ENCODE measurements around the gene NIPSNAP3A. TPM values are rescaled to one million over a fixed set of nuclear protein-coding genes. Genes with fewer than 3 reads are reported as not detected.
"Not testable (repeated sequence)": the region's sequence is repeated elsewhere in the genome, so short reads cannot be mapped to it uniquely, and the experiment has no call there.

NIPSNAP3A gene
- total RNA-seq, 2 donors from 2014 or later: 8.3 to 20.6 TPM

DNA sequence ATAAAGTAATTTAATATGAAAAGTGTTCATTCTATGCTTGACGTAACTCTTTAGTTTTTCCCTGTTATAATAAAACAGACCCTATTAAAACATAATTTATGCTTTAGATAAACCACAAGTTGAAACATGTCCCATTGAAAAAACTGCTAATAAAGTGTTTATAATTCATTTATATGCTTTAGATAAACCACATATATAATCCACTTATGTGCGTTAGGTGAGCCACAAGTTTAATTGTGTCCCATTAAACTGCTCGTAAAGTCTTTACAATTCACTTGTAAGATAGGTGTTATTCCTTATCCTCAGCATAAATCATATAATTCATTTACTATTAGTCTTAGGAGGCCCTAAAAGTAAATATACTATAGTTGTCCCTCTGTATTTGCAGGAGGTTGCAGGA lies 20.0 kb downstream of the NIPSNAP3A start:
- no peaks in the 10 kb centered on the region for H3K27me3 ChIP-seq
- DNase-seq (ENCODE audit: low spot score): no peak
- H3K4me1 ChIP-seq: peaks cover 0 to 25% of the 10 kb centered on the region in 2 donors
- H3K4me3 ChIP-seq: no peak overlapping the region
- H3K36me3 ChIP-seq: peaks cover 8% of the 10 kb centered on the region
- TF ChIP-seq, protein P1, sequence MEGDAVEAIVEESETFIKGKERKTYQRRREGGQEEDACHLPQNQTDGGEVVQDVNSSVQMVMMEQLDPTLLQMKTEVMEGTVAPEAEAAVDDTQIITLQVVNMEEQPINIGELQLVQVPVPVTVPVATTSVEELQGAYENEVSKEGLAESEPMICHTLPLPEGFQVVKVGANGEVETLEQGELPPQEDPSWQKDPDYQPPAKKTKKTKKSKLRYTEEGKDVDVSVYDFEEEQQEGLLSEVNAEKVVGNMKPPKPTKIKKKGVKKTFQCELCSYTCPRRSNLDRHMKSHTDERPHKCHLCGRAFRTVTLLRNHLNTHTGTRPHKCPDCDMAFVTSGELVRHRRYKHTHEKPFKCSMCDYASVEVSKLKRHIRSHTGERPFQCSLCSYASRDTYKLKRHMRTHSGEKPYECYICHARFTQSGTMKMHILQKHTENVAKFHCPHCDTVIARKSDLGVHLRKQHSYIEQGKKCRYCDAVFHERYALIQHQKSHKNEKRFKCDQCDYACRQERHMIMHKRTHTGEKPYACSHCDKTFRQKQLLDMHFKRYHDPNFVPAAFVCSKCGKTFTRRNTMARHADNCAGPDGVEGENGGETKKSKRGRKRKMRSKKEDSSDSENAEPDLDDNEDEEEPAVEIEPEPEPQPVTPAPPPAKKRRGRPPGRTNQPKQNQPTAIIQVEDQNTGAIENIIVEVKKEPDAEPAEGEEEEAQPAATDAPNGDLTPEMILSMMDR (IDR thresholded peaks at IDR 0.05): no peak
- H3K27ac ChIP-seq: no peak overlapping the region
- H3K9me3 ChIP-seq: no peaks in the 10 kb centered on the region

DNA sequence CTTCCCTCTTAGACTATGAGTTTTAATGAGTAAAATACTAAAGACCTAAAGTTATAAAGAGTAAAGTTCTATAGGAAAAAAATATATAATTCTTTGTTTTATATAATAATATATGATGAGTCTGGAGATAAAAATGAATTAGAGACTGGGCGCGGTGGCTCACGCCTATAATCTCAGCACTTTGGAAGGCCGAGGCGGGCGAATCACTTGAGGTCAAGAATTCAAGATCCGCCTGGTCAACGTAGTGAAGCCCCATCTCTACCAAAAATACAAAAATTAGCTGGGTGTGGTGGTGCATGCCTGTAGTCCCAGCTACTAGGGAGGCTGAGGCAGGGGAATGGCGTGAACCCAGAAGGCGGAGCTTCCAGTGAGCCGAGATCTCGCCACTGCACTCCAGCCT lies 21.5 kb downstream of the NIPSNAP3A start:
- not testable (repeated sequence) for H3K27ac ChIP-seq; H3K36me3 ChIP-seq; H3K9me3 ChIP-seq; H3K4me3 ChIP-seq; H3K27me3 ChIP-seq; DNase-seq (ENCODE audit: low spot score)
- H3K4me1 ChIP-seq: peaks cover 0 to 29% of the 10 kb centered on the region in 2 donors

DNA sequence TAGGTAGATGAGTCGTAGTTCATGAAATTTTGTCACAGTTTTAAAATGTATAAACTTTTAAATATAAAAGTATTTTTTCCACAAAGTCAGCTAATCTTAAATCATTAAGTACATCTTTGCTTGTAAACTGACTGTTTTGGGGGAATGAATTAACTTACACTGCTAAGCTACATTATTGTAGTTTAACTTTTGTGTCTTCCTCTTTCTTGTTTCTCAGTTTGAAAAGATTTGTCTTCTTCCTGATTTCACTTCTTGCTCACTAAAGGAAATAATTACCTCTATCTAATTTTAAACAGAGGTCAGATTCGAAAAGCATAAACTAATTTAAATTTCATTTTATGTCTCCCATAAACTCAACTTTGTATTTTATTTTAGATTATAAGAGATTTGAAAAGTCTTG lies 22.2 kb downstream of the NIPSNAP3A start:
- no peak overlapping the region for H3K4me3 ChIP-seq
- H3K36me3 ChIP-seq: peaks cover 8% of the 10 kb centered on the region
- H3K9me3 ChIP-seq: no peaks in the 10 kb centered on the region
- TF ChIP-seq, protein P1 (IDR thresholded peaks at IDR 0.05): no peak
- DNase-seq (ENCODE audit: low spot score): no peak
- no peaks in the 10 kb centered on the region for H3K27me3 ChIP-seq
- H3K27ac ChIP-seq: no peak overlapping the region
- peaks cover 0 to 25% of the 10 kb centered on the region in 2 donors for H3K4me1 ChIP-seq

DNA sequence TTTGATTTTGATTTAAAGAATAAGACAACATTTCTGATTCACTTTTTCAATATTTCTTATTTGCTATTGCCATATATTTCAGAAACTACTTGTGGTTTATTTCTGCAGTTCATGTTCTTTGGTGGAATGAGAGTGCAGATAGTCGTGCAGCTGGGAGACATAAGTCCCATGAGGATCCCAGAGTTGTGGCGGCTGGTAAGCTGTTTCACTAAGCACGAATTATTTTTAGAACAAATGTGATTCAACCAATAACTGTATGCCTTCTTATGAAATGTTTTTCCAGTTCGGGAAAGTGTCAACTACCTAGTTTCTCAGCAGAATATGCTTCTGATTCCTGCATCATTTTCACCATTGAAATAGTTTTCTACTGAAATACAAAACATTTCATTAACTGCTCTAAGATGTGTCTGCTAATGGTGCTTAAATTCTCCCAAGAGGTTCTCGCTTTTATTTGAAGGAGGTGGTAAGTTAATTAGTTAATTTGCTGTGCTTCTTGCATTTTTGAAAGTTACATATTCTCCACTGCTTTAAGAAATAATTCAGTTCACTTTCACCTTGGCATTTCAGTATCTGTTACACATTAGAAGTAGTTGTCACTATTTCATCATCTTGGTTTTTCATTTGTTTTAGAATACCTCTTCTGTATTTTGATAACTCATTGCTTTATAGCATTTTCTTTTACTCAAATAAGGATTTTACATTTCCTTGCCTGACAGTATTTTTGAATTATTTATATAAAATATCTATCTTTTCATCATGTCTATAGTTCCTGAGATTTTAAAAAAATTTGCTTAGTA lies 25.4 kb downstream of the NIPSNAP3A start:
- Histone ChIP-seq H3K4me1 (peaks cover 0 to 34% of the 10 kb centered on the region in 2 donors), H3K36me3 (peaks cover 8% of the 10 kb centered on the region), H3K27ac (peak overlapping the region; percentile 57 to 88), H3K27me3 (no peaks in the 10 kb centered on the region), H3K4me3 (no peak overlapping the region), H3K9me3 (no peaks in the 10 kb centered on the region)
- DNase-seq (ENCODE audit: low spot score): no peak
- TF ChIP-seq, protein P1 (IDR thresholded peaks at IDR 0.05): no peak

DNA sequence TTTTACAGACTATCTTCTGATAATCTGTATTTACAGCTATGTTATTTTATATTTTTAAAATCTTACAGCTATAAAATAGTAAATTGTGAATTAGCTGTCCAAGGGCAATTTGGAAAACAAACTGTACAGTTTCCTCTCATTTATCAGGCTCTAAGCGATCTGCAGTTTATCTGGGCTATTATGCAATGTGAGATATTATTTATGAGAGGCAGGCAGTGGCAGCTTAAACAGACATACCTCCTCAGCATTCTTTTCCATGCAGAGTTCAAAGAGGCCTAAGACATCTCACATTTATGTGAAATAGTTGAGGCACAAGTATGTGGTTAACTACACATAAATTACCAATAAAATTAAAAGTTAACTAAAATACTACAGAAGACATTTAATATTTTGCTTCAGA lies 26.6 kb downstream of the NIPSNAP3A start:
- Histone ChIP-seq H3K4me3 (no peak overlapping the region), H3K36me3 (peaks cover 8% of the 10 kb centered on the region)
- TF ChIP-seq, protein P1 (IDR thresholded peaks at IDR 0.05): no peak

DNA sequence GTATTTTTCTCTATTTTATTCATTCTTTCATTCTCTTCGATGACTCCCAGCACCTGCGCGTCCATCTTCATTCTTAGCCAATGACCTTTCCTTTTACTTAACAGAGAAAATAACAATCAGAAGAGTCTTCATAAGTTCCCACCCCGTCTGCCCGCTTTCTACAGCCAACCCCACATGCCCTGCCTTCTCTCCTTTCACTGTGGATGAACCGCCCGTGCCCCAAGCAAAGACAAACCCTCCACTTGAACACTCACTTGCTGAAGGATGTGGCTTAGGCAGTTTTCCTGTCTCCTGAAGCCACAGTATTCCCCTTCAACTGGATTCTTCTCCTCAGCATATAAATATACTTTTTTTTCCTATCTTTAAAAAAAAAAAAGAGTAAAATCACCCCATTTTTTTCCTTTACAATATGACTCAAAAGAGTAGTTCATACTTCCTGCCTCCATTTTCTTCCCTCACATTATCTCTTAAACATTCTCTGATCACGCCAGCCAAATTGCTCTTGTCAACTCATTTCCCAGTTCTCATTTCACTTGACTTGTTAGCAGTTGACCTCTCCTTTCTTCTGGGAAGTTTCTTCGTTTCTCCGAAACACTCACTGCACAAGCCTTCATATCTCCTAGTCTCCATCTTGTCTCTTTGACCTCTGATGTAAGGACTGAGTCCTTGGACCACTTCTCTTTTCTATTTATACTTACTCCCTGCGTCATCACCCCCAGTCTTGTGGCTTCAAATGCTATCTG lies 27.5 kb downstream of the NIPSNAP3A start:
- Histone ChIP-seq H3K9me3 (no peaks in the 10 kb centered on the region), H3K4me3 (no peak overlapping the region), H3K36me3 (peaks cover 8% of the 10 kb centered on the region), H3K4me1 (peaks cover 0 to 34% of the 10 kb centered on the region in 2 donors), H3K27ac (peak overlapping the region; percentile 59 to 88), H3K27me3 (no peaks in the 10 kb centered on the region)
- TF ChIP-seq, protein P1 (IDR thresholded peaks at IDR 0.05): no peak
- DNase-seq (ENCODE audit: low spot score): no peak

More for the DNA sequence above, 26.6 kb downstream of the NIPSNAP3A start:
- no peak for DNase-seq (ENCODE audit: low spot score)
- Histone ChIP-seq H3K27ac (peak overlapping the region; percentile 14 to 88), H3K27me3 (no peaks in the 10 kb centered on the region), H3K4me1 (peaks cover 0 to 34% of the 10 kb centered on the region in 2 donors), H3K9me3 (no peaks in the 10 kb centered on the region)
